ENCODE data around the gene TOX2.
"Not testable (repeated sequence)": the region's sequence is repeated elsewhere in the genome, so short reads cannot be mapped to it uniquely, and the experiment has no call there.

Gene TOX2

DNA sequence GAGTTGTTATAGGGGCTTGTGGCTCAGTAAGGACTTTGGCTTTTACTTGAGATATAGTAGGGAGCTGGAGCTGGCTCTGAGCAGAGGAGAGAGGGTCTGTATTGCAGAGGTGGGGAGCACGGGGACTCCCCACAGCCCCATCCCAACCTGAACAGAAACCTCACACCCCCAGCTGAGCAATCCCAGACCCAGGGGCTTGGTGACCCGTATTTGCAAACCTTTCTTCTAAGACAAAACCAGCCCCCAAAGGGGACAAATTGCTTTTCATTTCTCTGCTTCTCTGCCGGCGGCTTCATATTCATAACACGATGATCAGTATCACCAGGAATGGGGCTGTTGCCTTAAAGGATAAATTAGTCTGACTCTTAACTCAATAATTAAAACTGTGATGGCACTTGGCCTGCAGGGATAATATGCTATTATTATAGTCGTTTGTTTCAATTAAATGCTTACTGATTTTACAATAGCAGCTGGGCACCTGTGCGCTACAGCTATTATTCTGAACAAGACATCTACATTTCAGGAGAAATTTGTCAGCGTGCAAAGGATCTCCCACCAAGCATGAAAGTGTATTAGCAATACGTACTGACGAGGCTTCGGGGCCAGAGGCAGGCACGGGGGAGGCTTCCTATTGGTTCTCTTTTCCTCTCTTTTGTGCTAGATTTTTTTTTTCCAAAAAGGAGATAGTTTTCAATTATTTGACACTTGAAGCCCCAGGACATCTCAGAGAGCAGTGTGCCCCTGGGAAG, 118.1 kb downstream of the TOX2 start:
- no peak for DNase-seq (ENCODE audit: low read depth)

DNA sequence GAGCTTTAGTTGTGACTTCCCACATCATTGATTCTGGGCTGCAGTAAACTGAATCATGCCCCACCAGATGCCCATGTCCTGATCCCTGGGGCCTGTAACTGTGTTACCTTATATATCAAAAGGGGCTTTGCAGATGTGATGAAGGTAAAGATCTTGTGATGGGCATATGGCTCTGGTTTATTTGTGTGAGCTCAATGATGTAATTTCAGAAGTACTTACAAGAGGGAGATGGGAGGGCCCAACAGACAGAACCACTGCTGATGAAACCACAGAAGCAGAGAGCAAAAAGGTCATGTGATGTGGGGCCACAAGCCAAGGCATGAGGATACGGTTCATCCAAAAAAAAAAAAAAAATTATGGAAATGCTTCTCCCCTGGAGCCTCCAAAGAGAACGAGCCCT, 118.7 kb downstream of the TOX2 start:
- DNase-seq (ENCODE audit: low read depth): no peak

- no peak for DNase-seq (ENCODE audit: low read depth)
Measured at GRCh38 chr20:44033873-44034272, 119.2 kb downstream of the TOX2 start.

- no peak for DNase-seq (ENCODE audit: low read depth)
Measured at GRCh38 chr20:44034451-44034850, 119.8 kb downstream of the TOX2 start.

GRCh38 chr20:44034965-44035635, 120.4 kb downstream of the TOX2 start:
- no peak for DNase-seq (ENCODE audit: low read depth)

DNA sequence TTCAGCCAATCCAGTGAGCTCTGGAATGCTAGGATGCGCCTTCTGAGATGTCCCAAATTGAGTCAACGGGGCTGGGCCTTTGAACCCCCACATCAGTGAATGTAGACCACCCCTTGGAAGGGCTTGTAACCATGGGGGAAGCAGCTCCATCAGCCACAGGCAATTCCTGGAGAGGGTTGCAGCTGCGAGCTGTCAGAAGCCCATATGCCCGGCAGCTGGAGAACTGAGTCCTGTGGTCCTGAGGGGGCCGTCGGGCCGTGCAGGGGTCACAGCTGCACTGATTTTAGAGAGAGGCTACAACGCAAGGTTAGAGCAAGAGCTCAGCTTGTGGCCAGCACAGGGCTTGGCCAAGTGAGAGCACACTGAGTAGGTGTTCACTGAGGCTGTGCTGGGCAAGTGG, 121.3 kb downstream of the TOX2 start:
- DNase-seq (ENCODE audit: low read depth): no peak

DNA sequence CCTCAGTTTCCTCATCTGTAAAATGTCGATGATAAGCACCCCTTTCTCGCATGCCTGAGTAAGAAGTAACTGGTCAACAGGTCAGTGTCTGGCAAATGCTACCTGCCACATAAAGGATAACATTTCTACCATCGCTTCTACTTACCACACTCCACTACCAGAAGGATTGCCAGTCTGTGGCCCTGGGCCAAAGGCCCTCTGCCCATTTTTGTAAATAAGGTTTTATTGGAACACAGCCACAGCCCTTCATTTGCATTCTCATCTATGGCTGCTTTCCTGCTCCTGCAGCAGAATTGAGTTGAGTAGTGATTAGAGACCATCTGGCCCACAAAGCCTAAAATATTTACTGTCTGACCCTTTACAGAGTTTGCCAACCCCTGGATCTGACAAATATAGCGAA, 121.8 kb downstream of the TOX2 start:
- no peak for DNase-seq (ENCODE audit: low read depth)

- DNase-seq (ENCODE audit: low read depth): no peak
Measured at GRCh38 chr20:44038681-44039123, 124.0 kb downstream of the TOX2 start.

DNA sequence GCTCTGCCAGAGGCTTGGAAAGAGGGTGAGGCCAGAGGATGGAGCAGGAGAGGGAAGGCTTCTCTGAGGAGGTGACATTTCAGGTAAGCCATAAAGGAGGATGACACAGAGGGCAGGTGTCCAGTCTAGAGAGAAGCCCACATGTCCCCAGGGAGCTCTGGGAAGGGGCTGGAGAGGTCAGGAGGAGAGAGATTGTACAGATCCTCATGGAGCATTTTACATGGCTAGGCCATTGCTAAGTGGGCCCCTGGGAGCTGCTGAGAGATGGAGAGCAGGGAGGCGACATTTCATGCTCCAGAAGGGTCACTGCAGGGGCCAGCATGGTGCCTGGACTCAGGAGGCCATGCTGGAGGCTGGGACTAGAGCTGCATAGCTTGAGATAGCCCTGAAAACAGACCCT, 124.5 kb downstream of the TOX2 start:
- DNase-seq (ENCODE audit: low read depth): no peak

DNA sequence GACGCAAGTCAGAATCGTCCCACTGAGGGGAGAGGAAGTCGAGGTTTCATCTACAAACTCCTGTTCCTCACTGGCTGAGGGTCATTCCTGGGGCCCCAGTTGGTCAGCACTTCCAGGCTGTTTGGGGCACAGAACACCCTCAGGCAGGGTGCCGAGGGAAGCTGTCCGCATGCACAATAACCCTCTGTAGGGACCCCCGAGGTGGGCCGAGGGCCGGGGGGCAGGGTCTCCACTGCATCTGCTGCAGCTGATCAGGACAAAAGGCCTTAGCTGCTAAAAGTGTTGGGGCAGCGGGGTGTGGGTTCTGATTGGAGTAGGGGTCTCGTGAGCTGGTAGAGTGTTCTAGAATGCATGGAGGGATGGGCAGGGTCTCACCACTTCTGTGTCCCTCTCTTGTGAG, 125.1 kb downstream of the TOX2 start:
- no peak for DNase-seq (ENCODE audit: low read depth)

DNA sequence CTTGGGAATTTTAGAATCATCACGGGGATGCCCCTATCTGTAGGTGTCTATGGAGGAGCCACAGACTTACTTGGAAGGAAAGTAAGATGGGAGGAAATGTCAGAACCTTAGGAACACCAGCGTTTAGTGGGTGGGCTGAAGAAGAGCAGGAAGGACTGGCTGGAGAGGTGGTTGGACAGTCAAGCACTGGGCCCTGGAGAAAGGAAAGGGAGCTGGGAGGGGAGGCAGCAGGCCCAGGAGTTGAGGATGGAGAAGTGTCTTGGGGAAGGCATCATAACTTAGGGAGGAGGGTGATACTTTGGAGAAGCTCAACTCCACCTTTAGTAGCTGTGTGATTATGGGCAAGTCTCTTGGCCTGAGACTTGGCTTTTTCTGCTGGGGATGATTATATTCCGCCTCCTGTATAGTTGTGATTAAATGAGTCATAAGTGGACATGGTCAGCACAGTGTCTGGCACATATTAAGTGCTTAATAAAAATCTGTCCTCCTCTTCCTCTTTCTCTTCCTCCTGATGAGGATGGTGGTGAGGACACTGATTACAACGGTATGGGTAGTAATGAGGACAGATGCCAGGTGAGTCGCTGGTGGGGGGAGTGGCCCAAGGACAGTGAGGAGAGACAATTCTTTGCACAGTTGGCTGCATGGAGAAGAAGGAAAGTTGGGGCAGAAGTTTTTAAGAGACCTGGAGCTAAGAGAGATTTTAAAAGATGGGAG, 125.7 kb downstream of the TOX2 start:
- no peak for DNase-seq (ENCODE audit: low read depth)

DNA sequence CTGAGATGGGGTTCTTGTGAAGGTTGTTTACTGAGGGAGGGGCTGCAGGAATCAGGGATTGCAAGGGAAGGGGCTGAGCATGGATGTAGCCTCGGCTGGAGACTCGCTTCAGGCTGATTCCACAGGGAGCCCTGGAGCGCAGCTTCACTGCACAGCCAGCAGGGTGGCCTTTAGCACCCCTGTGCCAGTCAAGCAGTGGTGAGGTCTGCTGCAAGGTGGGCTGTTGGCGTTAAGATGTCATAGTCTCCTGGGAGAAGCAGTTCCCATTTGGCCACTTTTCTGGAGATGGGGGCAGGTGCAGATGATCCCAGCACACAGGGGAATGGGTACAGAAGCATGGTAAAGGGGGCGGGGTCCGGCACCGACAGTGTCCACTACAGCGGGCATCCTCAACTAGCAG, 126.3 kb downstream of the TOX2 start:
- DNase-seq (ENCODE audit: low read depth): no peak

DNA sequence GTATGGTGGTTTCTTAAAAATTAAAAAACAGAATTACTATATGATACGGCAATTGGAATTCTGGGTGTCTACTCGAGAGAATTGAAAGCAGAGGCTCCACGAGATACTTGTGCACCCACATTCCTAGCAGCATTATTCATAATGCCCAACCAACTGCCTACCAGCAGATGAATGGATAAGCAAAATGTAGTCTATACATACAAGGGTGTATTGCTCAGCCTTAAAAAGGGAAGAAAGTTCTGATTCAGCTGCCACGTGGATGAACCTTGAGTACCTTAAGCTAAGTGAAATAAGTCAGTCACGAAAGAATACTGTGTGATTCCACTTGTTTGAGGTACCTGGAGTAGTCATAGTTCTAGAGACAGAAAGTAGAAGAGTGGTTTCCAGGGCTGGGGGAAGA, 130.1 kb downstream of the TOX2 start:
- DNase-seq (ENCODE audit: low read depth): not testable (repeated sequence)

DNA sequence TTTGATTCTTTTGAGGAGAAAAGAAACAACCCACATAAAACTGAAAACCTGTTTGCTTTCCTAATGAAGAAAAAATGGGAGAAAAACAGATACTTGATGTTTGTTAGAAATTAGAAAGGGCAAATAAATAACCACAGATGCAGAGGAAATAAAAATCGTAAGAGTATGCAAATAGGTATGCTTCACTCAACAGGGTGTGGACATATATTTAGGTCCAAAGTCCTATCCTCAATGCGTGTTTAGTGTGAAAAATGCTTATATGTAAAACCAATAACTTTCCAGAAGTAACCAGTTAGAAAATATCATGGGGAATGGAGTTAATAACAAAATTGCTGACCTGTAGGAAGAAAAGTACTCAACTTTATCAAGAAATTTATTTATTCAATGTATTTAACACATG, 135.7 kb downstream of the TOX2 start:
- no peak for DNase-seq (ENCODE audit: low read depth)

- no peak for DNase-seq (ENCODE audit: low read depth)
Measured at GRCh38 chr20:44050925-44051660, 136.4 kb downstream of the TOX2 start.

GRCh38 chr20:44051661-44052000, 137.0 kb downstream of the TOX2 start:
- no peak for DNase-seq (ENCODE audit: low read depth)

GRCh38 chr20:44052166-44052565, 137.5 kb downstream of the TOX2 start:
- no peak for DNase-seq (ENCODE audit: low read depth)

DNA sequence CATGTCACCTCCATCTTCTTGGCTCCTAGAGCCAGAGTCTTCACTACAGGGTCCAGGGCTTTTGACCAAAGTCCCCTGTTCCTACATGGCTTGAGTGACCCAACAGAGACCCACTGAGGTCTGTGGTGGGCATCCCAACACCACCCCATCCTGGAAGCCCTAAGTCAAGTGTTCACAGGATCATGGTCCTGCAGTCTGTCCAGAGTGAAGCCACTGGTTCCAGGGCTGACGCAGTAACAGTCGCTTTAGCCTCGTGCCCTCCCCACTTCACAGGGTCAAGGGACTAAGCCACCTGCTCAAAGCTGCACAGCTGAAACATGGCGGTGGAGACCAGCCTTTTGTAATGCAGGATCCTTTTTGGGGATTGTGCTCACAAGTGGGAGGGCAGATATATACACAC, 138.4 kb downstream of the TOX2 start:
- DNase-seq (ENCODE audit: low read depth): no peak

GRCh38 chr20:44054118-44054517, 139.5 kb downstream of the TOX2 start:
- DNase-seq (ENCODE audit: low read depth): no peak

DNA sequence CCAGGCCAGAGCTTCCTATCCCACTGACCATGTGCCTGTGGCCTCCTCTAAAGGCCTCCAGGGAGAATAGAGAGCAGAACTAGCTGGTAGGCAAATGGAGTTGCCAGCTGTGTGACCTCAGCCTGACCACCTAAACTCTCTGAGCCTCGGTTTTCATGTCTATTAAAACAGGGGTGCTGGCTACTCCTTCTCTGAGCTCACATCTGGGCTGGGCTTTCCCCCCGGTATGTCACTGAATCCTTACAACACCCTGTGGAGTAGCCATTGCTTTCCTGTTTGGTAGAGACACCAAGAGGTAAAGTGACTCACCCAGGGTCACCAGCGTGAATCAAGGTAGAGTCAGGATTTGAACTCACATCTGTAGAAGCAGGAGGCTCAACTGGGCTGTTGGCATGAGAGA, 140.2 kb downstream of the TOX2 start:
- DNase-seq (ENCODE audit: low read depth): no peak

DNA sequence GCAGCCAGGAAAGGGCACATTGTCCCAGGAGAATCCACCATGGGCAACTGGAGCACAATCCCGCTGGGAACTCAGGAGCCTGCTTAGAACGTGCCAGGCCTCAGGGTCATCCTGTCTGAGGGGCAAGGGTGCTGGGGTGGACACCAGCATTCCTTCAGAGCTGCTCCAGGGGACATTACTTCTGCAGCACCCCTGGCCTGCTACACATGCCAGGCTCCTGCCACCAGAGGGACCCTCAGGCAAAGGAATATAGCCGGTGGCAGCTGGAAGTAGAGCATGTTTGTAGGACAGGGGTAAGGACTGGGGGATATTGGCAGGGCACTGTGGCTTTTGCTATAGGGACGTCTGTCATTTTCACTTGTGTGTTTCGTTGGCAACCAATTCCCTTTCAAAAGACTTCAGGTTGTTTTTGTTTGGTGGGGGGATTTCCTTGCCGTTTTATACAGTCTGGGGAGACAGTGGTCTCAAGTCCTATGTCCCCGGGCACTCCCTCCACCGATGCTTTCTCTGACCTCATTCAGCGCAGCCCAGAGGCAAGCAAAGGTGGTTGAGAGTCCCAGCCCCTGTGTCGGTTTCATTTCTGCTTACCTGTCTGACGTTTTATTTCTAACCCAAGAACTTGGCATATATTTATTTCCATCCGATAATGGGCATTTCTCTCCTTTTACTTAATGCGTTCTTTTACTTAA, 141.5 kb downstream of the TOX2 start:
- no peak for DNase-seq (ENCODE audit: low read depth)
